22Rv1 (cell line): Measurements from ENCODE around the gene KLK4.

Experiments used
- CTCF ChIP-seq: fragments of 450-650 bp; IDR thresholded peaks from 2 replicates; pipeline ENCODE4 v1.5.1; 2017; ENCODE audit warnings: mild to moderate bottlenecking
- ZFX ChIP-seq: fragments of 450-650 bp; IDR thresholded peaks from 2 replicates; pipeline ENCODE4 v1.6.1; 2017; ENCODE audit warnings: antibody characterized with exemption, borderline replicate concordance

GRCh38 chr19:50926144-50926543 is 14.9 kb upstream of the KLK4 start:
- TF ChIP-seq CTCF (no peak), ZFX (no peak)
